CD4-positive, alpha-beta memory T cell (primary cell): ENCODE results near the gene EPC2. TPM values are rescaled to one million over a fixed set of nuclear protein-coding genes. Genes with fewer than 3 reads are reported as not detected.
"Not testable (repeated sequence)": the region's sequence is repeated elsewhere in the genome, so short reads cannot be mapped to it uniquely, and the experiment has no call there.

ENCODE experiments used
- CTCF ChIA-PET: fragments of 350-600 bp; sonication (Branson Sonifier 250); formaldehyde crosslinking; loops from one replicate; lab custom pipeline; 2021; ENCODE audit warnings: inconsistent platforms; ENCODE audit not compliant: partially characterized antibody; lab: Charles Lee
- POLR2A ChIA-PET: fragments of 350-600 bp; sonication (Branson Sonifier 250); formaldehyde crosslinking; loops from one replicate; lab custom pipeline; 2021; ENCODE audit not compliant: partially characterized antibody; lab: Charles Lee
- DNase-seq, 5 donors: peaks; one replicate each; pipeline versions ENCODE4 v3.0.0 to v3.0.0-alpha.2; 2020 to 2022; ENCODE audit warnings: mixed read lengths in 1 of 5
- H3K27ac ChIP-seq: one replicate; pipeline ENCODE4 v1.7.0; 2013; ENCODE audit warnings: low read depth, low read length
- H3K27me3 ChIP-seq: 2 replicates; pipeline ENCODE4 v1.7.0; 2013; ENCODE audit warnings: mild to moderate bottlenecking, low read length, moderate library complexity; ENCODE audit not compliant: insufficient read depth
- H3K36me3 ChIP-seq: 2 replicates; pipeline ENCODE4 v1.7.0; 2013; ENCODE audit warnings: mild to moderate bottlenecking, low read length, moderate library complexity; ENCODE audit not compliant: insufficient read depth
- H3K4me1 ChIP-seq: 2 replicates; pipeline ENCODE4 v1.7.0; 2013; ENCODE audit warnings: mild to moderate bottlenecking, low read length, moderate library complexity; ENCODE audit not compliant: insufficient read depth
- H3K4me3 ChIP-seq, 2 donors: one replicate each; pipeline ENCODE4 v1.7.0; 2013; ENCODE audit warnings: low read length in 2 of 2, mild to moderate bottlenecking in 1 of 2
- H3K9me3 ChIP-seq, 2 donors: one replicate each; pipeline ENCODE4 v1.7.0; 2013; ENCODE audit warnings: low read length in 2 of 2, control low read depth in 1 of 2; ENCODE audit not compliant: control insufficient read depth in 1 of 2
- H3K27ac Mint-ChIP-seq, 7 donors: one replicate each; pipeline ENCODE4 v1.8.0; 2020 to 2021; ENCODE audit warnings: mixed read lengths in 7 of 7, mild to moderate bottlenecking in 6 of 7, inconsistent platforms in 3 of 7, moderate library complexity in 3 of 7
- H3K27me3 Mint-ChIP-seq, 2 donors: one replicate each; pipeline ENCODE4 v1.8.0; 2020 to 2021; ENCODE audit warnings: mixed read lengths in 2 of 2
- H3K36me3 Mint-ChIP-seq, 2 donors: one replicate each; pipeline ENCODE4 v1.8.0; 2020 to 2021; ENCODE audit warnings: mixed read lengths in 2 of 2, inconsistent platforms in 1 of 2, mild to moderate bottlenecking in 1 of 2
- H3K4me1 Mint-ChIP-seq, 4 donors: one replicate each; pipeline ENCODE4 v1.8.0; 2020 to 2021; ENCODE audit warnings: mixed read lengths in 4 of 4, mild to moderate bottlenecking in 1 of 4
- H3K4me3 Mint-ChIP-seq, 8 donors: one replicate each; pipeline ENCODE4 v1.8.0; 2020 to 2021; ENCODE audit warnings: mixed read lengths in 8 of 8, mild to moderate bottlenecking in 7 of 8, moderate library complexity in 6 of 8, inconsistent platforms in 3 of 8
- H3K9me3 Mint-ChIP-seq, 8 donors: one replicate each; pipeline ENCODE4 v1.8.0; 2020 to 2021; ENCODE audit warnings: mixed read lengths in 8 of 8, mild to moderate bottlenecking in 5 of 8, inconsistent platforms in 3 of 8, moderate library complexity in 1 of 8
- intact Hi-C: fragments of 100-400 bp; cut with micrococcal nuclease; formaldehyde crosslinking; loops from one replicate; pipeline ENCODE4 v1.15.1; 2023
- polyA plus RNA-seq, 2 donors: library from polyadenylated mRNA; unstranded; fragments of 300-500 nt; fragmentation: Illumina TruSeq; gene quantifications; one replicate each; pipeline ENCODE4 v1.2.3, GENCODE V29; 2021
- total RNA-seq, 2 experiments: library from RNA; stranded (reverse); gene quantifications; one replicate each; pipeline ENCODE4 v1.2.3, GENCODE V29; 2021

EPC2 gene
- total and polyA plus RNA-seq, 4 experiments from 2014 or later, result 1.4 to 77.9 (median 37.3) TPM

DNA sequence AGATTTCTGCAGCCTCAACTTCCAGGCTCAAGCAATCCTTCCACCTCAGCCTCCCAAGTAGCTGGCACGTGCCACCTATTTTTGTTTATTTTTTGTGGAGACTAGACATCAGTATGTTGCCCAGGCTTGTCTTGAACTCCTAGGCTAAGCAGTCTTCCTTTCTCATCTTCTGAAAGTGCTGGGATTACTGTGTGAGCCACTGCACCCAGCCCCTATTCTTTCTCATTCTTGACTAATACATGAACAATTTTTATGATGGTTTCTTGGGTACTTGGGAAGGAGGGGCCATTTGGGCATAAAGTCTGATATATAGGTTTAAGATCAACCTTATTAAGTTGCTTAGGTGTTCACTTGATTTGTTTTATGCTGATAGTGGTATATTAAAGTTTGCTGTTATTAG, 26.2 kb downstream of the EPC2 start:
- Mint-ChIP-seq H3K4me1 (peaks cover 60 to 95% (median 80%) of the 10 kb centered on the region in 4 donors), H3K9me3 (peaks cover 0 to 13% (median 3%) of the 10 kb centered on the region in 8 donors), H3K27me3 (no peaks in the 10 kb centered on the region), H3K36me3 (peaks cover 2 to 11% of the 10 kb centered on the region in 2 donors), H3K27ac (peak overlapping the region in 2 of 7 donors; percentile 9 to 79), H3K4me3 (peak overlapping the region in 5 of 8 donors; percentile 13 to 64 (median 54))
- Histone ChIP-seq H3K27ac (no peak overlapping the region), H3K4me1 (peaks cover 69% of the 10 kb centered on the region), H3K36me3 (no peaks in the 10 kb centered on the region), H3K27me3 (no peaks in the 10 kb centered on the region), H3K9me3 (no peaks in the 10 kb centered on the region), H3K4me3 (no peak overlapping the region)
- DNase-seq, result no peak
- intact Hi-C loops, result loop anchor here (1.0 kb wide), 1 partner anchor 9 kb away; no protein-coding TSS in a partner anchor
- POLR2A ChIA-PET, result no interaction called here
- CTCF ChIA-PET, result interaction anchor here (1.3 kb wide), 1 partner anchor 681 kb away, joined by 5 read pairs; no protein-coding TSS in a partner anchor

- peaks cover 2 to 11% of the 10 kb centered on the region in 2 donors for H3K36me3 Mint-ChIP-seq
- peak; percentile 43 to 53 (median 48) for DNase-seq
- no peaks in the 10 kb centered on the region for H3K27me3 Mint-ChIP-seq
- CTCF ChIA-PET, result interaction anchor here (0.7 to 2.1 kb wide), 5 partner anchors 10 to 165 kb away, joined by 3 to 8 read pairs (median 4); no protein-coding TSS in a partner anchor
- H3K4me3 Mint-ChIP-seq, result peak overlapping the region in 6 of 8 donors; percentile 41 to 79 (median 59)
- intact Hi-C loops, result loop anchor here (2.0 kb wide), 1 partner anchor 30 kb away; the partner anchor contains the start of gene EPC2
- peak overlapping the region in 6 of 7 donors; percentile 0 to 84 (median 50) for H3K27ac Mint-ChIP-seq
- peaks cover 49% of the 10 kb centered on the region for H3K4me1 ChIP-seq
- peaks cover 0 to 13% (median 3%) of the 10 kb centered on the region in 8 donors for H3K9me3 Mint-ChIP-seq
- POLR2A ChIA-PET, result interaction anchor here (1.2 kb wide), 1 partner anchor 30 kb away, joined by 6 read pairs; the partner anchor contains the start of gene EPC2
- no peaks in the 10 kb centered on the region for H3K9me3 ChIP-seq
- no peak overlapping the region for H3K4me3 ChIP-seq
- H3K4me1 Mint-ChIP-seq, result peaks cover 48 to 83% (median 65%) of the 10 kb centered on the region in 4 donors
- H3K36me3 ChIP-seq, result no peaks in the 10 kb centered on the region
- H3K27me3 ChIP-seq, result no peaks in the 10 kb centered on the region
- H3K27ac ChIP-seq, result no peak overlapping the region
Measured at GRCh38 chr2:148674063-148675020, 29.8 kb downstream of the EPC2 start.

DNA sequence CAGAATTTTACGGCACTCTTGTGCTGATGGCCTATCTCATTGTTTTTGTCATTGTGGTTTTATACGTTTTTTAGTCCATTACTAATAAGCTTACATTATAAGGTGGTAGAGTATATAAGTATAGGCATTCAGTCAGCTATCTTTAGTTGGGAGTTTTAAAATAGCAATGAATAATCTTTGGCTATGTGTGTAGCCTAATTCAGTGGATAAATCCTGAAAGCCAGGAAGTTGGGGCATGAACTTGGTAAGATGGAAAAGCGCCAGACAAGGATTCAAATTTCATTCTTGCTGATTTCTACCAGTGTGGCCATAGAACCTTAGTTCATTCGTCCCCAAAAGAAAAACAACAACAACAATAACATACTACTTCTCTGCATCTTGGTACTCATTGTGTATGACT, 31.2 kb downstream of the EPC2 start:
- DNase-seq, result no peak
- H3K4me1 Mint-ChIP-seq, result peaks cover 46 to 81% (median 62%) of the 10 kb centered on the region in 4 donors
- Histone ChIP-seq H3K36me3 (no peaks in the 10 kb centered on the region), H3K4me3 (no peak overlapping the region), H3K9me3 (no peaks in the 10 kb centered on the region), H3K27me3 (no peaks in the 10 kb centered on the region), H3K27ac (no peak overlapping the region), H3K4me1 (peaks cover 44% of the 10 kb centered on the region)
- ChIA-PET POLR2A (interaction anchor here (1.2 to 1.4 kb wide), 2 partner anchors 30 to 32 kb away, joined by 4 to 6 read pairs; partner anchors contain the start of gene EPC2), CTCF (interaction anchor here (1.2 to 2.1 kb wide), 3 partner anchors 12 to 166 kb away, joined by 4 to 8 read pairs (median 5); no protein-coding TSS in a partner anchor)
- H3K27me3 Mint-ChIP-seq, result no peaks in the 10 kb centered on the region
- H3K27ac Mint-ChIP-seq, result peak overlapping the region in 1 of 7 donors; percentile 3
- intact Hi-C loops, result loop anchor here (2.0 kb wide), 1 partner anchor 31 kb away; the partner anchor contains the start of gene EPC2
- H3K9me3 Mint-ChIP-seq, result peaks cover 0 to 13% (median 3%) of the 10 kb centered on the region in 8 donors
- peaks cover 7 to 12% of the 10 kb centered on the region in 2 donors for H3K36me3 Mint-ChIP-seq
- H3K4me3 Mint-ChIP-seq, result no peak overlapping the region

GRCh38 chr2:148678302-148679179, 34.0 kb downstream of the EPC2 start:
- Mint-ChIP-seq H3K4me3 (peak overlapping the region in 1 of 8 donors; percentile 32), H3K27ac (peak overlapping the region in 1 of 7 donors; percentile 69), H3K4me1 (peaks cover 37 to 77% (median 57%) of the 10 kb centered on the region in 4 donors), H3K36me3 (peaks cover 7 to 16% of the 10 kb centered on the region in 2 donors)
- peaks cover 43% of the 10 kb centered on the region for H3K4me1 ChIP-seq
- H3K9me3 ChIP-seq, H3K27me3 ChIP-seq, H3K36me3 ChIP-seq, H3K9me3 Mint-ChIP-seq, DNase-seq, H3K27ac ChIP-seq, intact Hi-C loops, H3K4me3 ChIP-seq, CTCF ChIA-PET, H3K27me3 Mint-ChIP-seq: not testable (repeated sequence)
- POLR2A ChIA-PET, result interaction anchor here (0.6 kb wide), 1 partner anchor 1501 kb away, joined by 3 read pairs; no protein-coding TSS in a partner anchor

DNA sequence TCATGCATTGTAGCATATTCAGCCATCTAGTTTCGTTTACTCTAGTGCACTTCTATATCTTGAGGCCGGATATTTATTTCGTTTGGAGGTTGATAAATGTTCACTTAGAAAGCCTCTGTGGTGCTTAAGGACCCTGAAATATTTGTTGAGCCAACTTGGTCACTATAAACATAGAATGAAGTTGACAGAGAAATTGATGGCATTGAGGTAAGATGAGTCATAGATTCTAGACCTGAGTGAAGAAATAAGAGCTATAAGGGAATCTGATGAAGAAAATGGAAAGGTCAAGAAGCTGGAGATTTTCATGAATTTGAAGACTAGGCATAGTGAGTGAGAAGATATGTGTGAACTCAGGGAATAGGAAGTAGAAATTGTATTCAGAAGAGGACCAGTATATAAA, 35.9 kb downstream of the EPC2 start:
- DNase-seq, result no peak
- H3K4me3 ChIP-seq, result no peak overlapping the region
- intact Hi-C loops, result no loop called here
- POLR2A ChIA-PET, result no interaction called here
- no peaks in the 10 kb centered on the region for H3K27me3 ChIP-seq
- Mint-ChIP-seq H3K4me1 (peaks cover 36 to 77% (median 53%) of the 10 kb centered on the region in 4 donors), H3K4me3 (peak overlapping the region in 1 of 8 donors; percentile 5), H3K9me3 (peaks cover 0 to 5% (median 0%) of the 10 kb centered on the region in 8 donors), H3K27ac (peak overlapping the region in 1 of 7 donors; percentile 3), H3K36me3 (peaks cover 8 to 11% of the 10 kb centered on the region in 2 donors), H3K27me3 (no peaks in the 10 kb centered on the region)
- CTCF ChIA-PET, result no interaction called here
- H3K9me3 ChIP-seq, result no peaks in the 10 kb centered on the region
- H3K4me1 ChIP-seq, result peaks cover 33% of the 10 kb centered on the region
- H3K36me3 ChIP-seq, result no peaks in the 10 kb centered on the region
- no peak overlapping the region for H3K27ac ChIP-seq

DNA sequence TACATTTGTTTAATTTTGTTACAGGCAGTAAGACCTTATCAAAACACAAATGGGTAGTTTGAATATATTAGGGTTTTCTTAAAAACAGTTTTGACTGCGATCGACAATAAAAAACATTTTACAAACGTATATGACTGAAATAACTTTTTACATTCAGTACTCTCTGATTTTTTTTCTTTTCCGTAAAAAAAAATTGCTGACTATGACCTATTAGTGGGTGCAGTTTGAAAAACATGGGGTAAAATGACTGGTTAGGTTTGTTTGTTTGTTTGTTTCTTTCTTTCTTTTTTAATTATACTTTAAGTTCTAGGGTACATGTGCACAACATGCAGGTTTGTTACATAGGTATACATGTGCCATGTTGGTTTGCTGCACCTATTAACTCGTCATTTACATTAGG, 36.9 kb downstream of the EPC2 start:
- intact Hi-C loops, result no loop called here
- H3K4me3 ChIP-seq, result no peak overlapping the region
- no peaks in the 10 kb centered on the region for H3K36me3 ChIP-seq
- H3K4me1 Mint-ChIP-seq, result peaks cover 38 to 79% (median 52%) of the 10 kb centered on the region in 4 donors
- H3K27ac ChIP-seq, result no peak overlapping the region
- H3K27me3 ChIP-seq, result no peaks in the 10 kb centered on the region
- CTCF ChIA-PET, result interaction anchor here (0.7 kb wide), 1 partner anchor 36 kb away, joined by 3 read pairs; no protein-coding TSS in a partner anchor
- no peak for DNase-seq
- peak overlapping the region in 1 of 7 donors; percentile 2 for H3K27ac Mint-ChIP-seq
- H3K27me3 Mint-ChIP-seq, result no peaks in the 10 kb centered on the region
- H3K9me3 Mint-ChIP-seq, result peaks cover 0 to 5% (median 0%) of the 10 kb centered on the region in 8 donors
- POLR2A ChIA-PET, result no interaction called here
- peaks cover 34% of the 10 kb centered on the region for H3K4me1 ChIP-seq
- peaks cover 8 to 11% of the 10 kb centered on the region in 2 donors for H3K36me3 Mint-ChIP-seq
- H3K9me3 ChIP-seq, result no peaks in the 10 kb centered on the region
- H3K4me3 Mint-ChIP-seq, result no peak overlapping the region
